Astrocyte (in vitro differentiated cells and primary cell): ENCODE data around the gene DDR1. TPM values are rescaled to one million over a fixed set of nuclear protein-coding genes. Genes with fewer than 3 reads are reported as not detected.

Source experiments
- DNase-seq: peaks from one replicate; pipeline ENCODE4 v3.0.0-alpha.2; 2010; ENCODE audit warnings: low read depth
- FAIRE-seq: peaks from 2 replicates; lab custom pipeline; 2011; peaks lifted over from hg19 to GRCh38; lab: Jason Lieb, UNC
- H2AFZ ChIP-seq: 2 replicates; pipeline ENCODE4 v1.6.0; 2012; ENCODE audit warnings: low read depth, low read length, inconsistent platforms
- H3K27ac ChIP-seq: 2 replicates; pipeline ENCODE4 v1.5.1; 2011; ENCODE audit warnings: low read depth, low read length, inconsistent platforms
- H3K27me3 ChIP-seq: 2 replicates; pipeline ENCODE4 v1.6.0; 2011; ENCODE audit warnings: low read length, inconsistent platforms; ENCODE audit not compliant: insufficient read depth
- H3K36me3 ChIP-seq: 2 replicates; pipeline ENCODE4 v1.5.1; 2011; ENCODE audit warnings: low read length, inconsistent platforms; ENCODE audit not compliant: insufficient read depth
- H3K4me1 ChIP-seq: 2 replicates; pipeline ENCODE4 v1.5.1; 2011; ENCODE audit warnings: low read length, inconsistent platforms; ENCODE audit not compliant: insufficient read depth
- H3K4me2 ChIP-seq: 2 replicates; pipeline ENCODE4 v1.6.0; 2012; ENCODE audit warnings: low read length, inconsistent platforms
- H3K4me3 ChIP-seq: 2 replicates; pipeline ENCODE4 v1.5.1; 2011; ENCODE audit warnings: low read depth, mild to moderate bottlenecking, low read length, inconsistent platforms; ENCODE audit not compliant: insufficient read depth
- H3K79me2 ChIP-seq: 2 replicates; pipeline ENCODE4 v1.6.0; 2012; ENCODE audit warnings: mild to moderate bottlenecking, low read length, inconsistent platforms; ENCODE audit not compliant: insufficient read depth
- H3K9ac ChIP-seq: 2 replicates; pipeline ENCODE4 v1.6.0; 2012; ENCODE audit warnings: mild to moderate bottlenecking, low read length, inconsistent platforms
- H3K9me3 ChIP-seq: 2 replicates; pipeline ENCODE4 v1.5.1; 2012; ENCODE audit warnings: low read depth, mild to moderate bottlenecking, low read length, inconsistent platforms; ENCODE audit not compliant: insufficient read depth
- H4K20me1 ChIP-seq: 2 replicates; pipeline ENCODE4 v1.6.0; 2012; ENCODE audit warnings: low read length, inconsistent platforms; ENCODE audit not compliant: insufficient read depth
- H3K27ac Mint-ChIP-seq: one replicate; pipeline ENCODE4 v1.8.0; 2021; ENCODE audit warnings: mild to moderate bottlenecking, mixed read lengths; ENCODE audit not compliant: unreplicated experiment
- H3K27me3 Mint-ChIP-seq: one replicate; pipeline ENCODE4 v1.8.0; 2021; ENCODE audit warnings: low read depth, mixed read lengths; ENCODE audit not compliant: unreplicated experiment
- H3K36me3 Mint-ChIP-seq: one replicate; pipeline ENCODE4 v1.8.0; 2021; ENCODE audit warnings: low read depth, mixed read lengths; ENCODE audit not compliant: unreplicated experiment
- H3K4me1 Mint-ChIP-seq: one replicate; pipeline ENCODE4 v1.8.0; 2021; ENCODE audit warnings: low read depth, mixed read lengths; ENCODE audit not compliant: unreplicated experiment
- H3K4me3 Mint-ChIP-seq: one replicate; pipeline ENCODE4 v1.8.0; 2021; ENCODE audit warnings: mild to moderate bottlenecking, moderate library complexity, mixed read lengths; ENCODE audit not compliant: unreplicated experiment
- H3K9me3 Mint-ChIP-seq: one replicate; pipeline ENCODE4 v1.8.0; 2021; ENCODE audit warnings: mild to moderate bottlenecking, mixed read lengths; ENCODE audit not compliant: unreplicated experiment
- CTCF ChIP-seq: IDR thresholded peaks from 2 replicates; pipeline ENCODE4 v1.5.1; 2011; ENCODE audit warnings: low read depth, mild to moderate bottlenecking, inconsistent platforms, low read length, moderate library complexity; ENCODE audit not compliant: insufficient read depth
- EZH2 ChIP-seq: IDR thresholded peaks from 2 replicates; pipeline ENCODE4 v1.6.1; 2012; ENCODE audit warnings: mild to moderate bottlenecking, low read length, inconsistent platforms; ENCODE audit not compliant: insufficient read depth
- total RNA-seq: library from RNA; stranded (reverse); gene quantifications from 2 replicates; pipeline ENCODE4 v1.2.1, GENCODE V29; 2021

Gene DDR1
- total RNA-seq, 1 donor from 2014 or later: 144 TPM

DNA sequence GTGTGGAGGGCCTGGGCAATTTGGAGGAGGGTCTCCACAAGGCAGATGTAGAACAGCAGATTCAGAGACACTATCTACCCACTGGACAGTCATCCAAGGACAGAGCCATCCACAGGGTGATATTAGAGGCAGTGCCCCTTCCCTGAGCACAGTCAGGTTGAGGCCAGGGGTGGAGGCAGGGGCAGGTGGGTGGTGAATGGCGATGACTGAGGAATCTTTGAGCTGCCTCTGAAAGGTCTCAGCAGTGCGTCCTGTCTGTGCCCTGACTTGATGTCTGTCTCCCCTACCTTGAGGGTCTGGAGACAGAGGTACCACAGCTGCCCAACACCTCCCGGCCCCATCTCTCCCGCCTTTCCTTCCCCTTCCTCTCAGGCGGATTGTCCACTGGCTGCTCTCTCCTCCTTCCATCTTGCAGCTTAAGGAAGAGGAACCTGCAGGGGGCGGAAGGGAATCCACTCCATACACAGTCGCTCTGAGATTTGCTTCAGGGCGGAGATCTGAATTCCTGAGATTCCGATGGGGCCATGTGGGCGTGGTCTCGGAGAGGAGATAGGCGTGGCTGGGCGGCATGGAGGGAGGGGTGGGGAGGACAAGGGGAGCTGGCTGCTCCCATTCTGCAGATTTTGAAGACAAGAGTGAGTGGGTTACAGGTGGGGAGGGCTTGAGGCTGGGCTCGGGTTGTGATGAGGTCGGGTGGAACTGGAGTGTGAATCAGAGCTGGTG, 58.2 kb downstream of the DDR1 start:
- Histone ChIP-seq H3K36me3 (no peaks in the 10 kb centered on the region), H3K4me2 (peak overlapping the region; percentile 54), H3K27me3 (peaks cover 4% of the 10 kb centered on the region), H3K9me3 (no peaks in the 10 kb centered on the region), H2AFZ (peak overlapping the region; percentile 44), H3K4me1 (peaks cover 5% of the 10 kb centered on the region), H3K4me3 (no peak overlapping the region), H4K20me1 (no peaks in the 10 kb centered on the region), H3K79me2 (no peaks in the 10 kb centered on the region), H3K9ac (no peak overlapping the region), H3K27ac (no peak overlapping the region)
- H3K27me3 Mint-ChIP-seq: peaks cover 54% of the 10 kb centered on the region
- H3K9me3 Mint-ChIP-seq: peaks cover 1% of the 10 kb centered on the region
- peak; percentile 46 for TF ChIP-seq CTCF
- no peak for TF ChIP-seq EZH2
- FAIRE-seq (no peak), DNase-seq (peak; percentile 63)
- no peak overlapping the region for H3K4me3 Mint-ChIP-seq
- H3K27ac Mint-ChIP-seq: peak overlapping the region; percentile 53
- peaks cover 6% of the 10 kb centered on the region for H3K4me1 Mint-ChIP-seq
- H3K36me3 Mint-ChIP-seq: no peaks in the 10 kb centered on the region

DNA sequence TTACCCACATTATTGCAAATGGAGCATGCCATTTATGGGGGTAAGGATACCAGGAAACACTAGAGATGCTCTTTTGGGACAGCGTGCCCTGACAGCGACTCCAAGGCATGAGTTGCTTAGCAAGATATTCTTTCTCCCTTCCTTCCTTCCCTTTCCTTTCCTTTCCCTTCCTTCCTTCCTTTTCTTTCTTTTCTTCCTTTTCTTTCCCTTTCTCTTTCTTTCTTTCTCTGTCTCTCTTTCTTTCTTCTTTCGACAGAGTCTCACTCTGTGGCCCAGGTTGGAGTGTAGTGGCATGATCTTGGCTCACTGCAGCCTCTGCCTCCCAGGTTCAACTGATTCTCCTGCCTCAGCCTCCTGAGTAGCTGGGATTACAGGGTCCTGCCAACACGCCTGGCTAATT, 59.7 kb downstream of the DDR1 start:
- H3K79me2 ChIP-seq: no peaks in the 10 kb centered on the region
- no peak overlapping the region for H3K4me3 ChIP-seq
- H3K36me3 ChIP-seq: no peaks in the 10 kb centered on the region
- H2AFZ ChIP-seq: no peak overlapping the region
- Mint-ChIP-seq H3K27ac (no peak overlapping the region), H3K27me3 (peaks cover 59% of the 10 kb centered on the region), H3K9me3 (peaks cover 2% of the 10 kb centered on the region), H3K36me3 (no peaks in the 10 kb centered on the region), H3K4me3 (no peak overlapping the region), H3K4me1 (peaks cover 6% of the 10 kb centered on the region)
- H3K27ac ChIP-seq: no peak overlapping the region
- H4K20me1 ChIP-seq: no peaks in the 10 kb centered on the region
- no peak overlapping the region for H3K9ac ChIP-seq
- no peak for FAIRE-seq
- no peak for DNase-seq
- H3K27me3 ChIP-seq: peaks cover 4% of the 10 kb centered on the region
- no peak overlapping the region for H3K4me2 ChIP-seq
- no peaks in the 10 kb centered on the region for H3K9me3 ChIP-seq
- H3K4me1 ChIP-seq: peaks cover 5% of the 10 kb centered on the region
- TF ChIP-seq EZH2 (no peak), CTCF (no peak)

GRCh38 chr6:30945281-30945680, 61.0 kb downstream of the DDR1 start:
- Histone ChIP-seq H2AFZ (no peak overlapping the region), H3K4me2 (no peak overlapping the region), H3K36me3 (no peaks in the 10 kb centered on the region), H4K20me1 (no peaks in the 10 kb centered on the region), H3K27ac (no peak overlapping the region), H3K79me2 (no peaks in the 10 kb centered on the region), H3K27me3 (peaks cover 4% of the 10 kb centered on the region), H3K4me1 (peaks cover 5% of the 10 kb centered on the region), H3K9ac (no peak overlapping the region), H3K9me3 (no peaks in the 10 kb centered on the region), H3K4me3 (no peak overlapping the region)
- Mint-ChIP-seq H3K27me3 (peaks cover 63% of the 10 kb centered on the region), H3K4me1 (peaks cover 6% of the 10 kb centered on the region), H3K36me3 (no peaks in the 10 kb centered on the region), H3K4me3 (no peak overlapping the region), H3K9me3 (peaks cover 10% of the 10 kb centered on the region), H3K27ac (no peak overlapping the region)
- DNase-seq (no peak), FAIRE-seq (no peak)
- no peak for TF ChIP-seq CTCF
- TF ChIP-seq EZH2: no peak
